Keratinocyte (primary cell): ENCODE results near the gene PLPP3. TPM values are rescaled to one million over a fixed set of nuclear protein-coding genes. Genes with fewer than 3 reads are reported as not detected.
A peak's percentile ranks its signal among the peaks of the same experiment; 100 is the strongest.

Experiments
- DNase-seq: peaks from one replicate; pipeline ENCODE4 v3.0.0-alpha.2; 2011; ENCODE audit warnings: low read depth, missing footprints, low spot score
- FAIRE-seq: peaks from 2 replicates; lab custom pipeline; 2011; peaks lifted over from hg19 to GRCh38; lab: Jason Lieb, UNC
- H2AFZ ChIP-seq: 2 replicates; pipeline ENCODE4 v1.6.0; 2012; ENCODE audit warnings: low read length, control low read depth, inconsistent platforms; ENCODE audit not compliant: control insufficient read depth
- H3K27ac ChIP-seq: 2 replicates; pipeline ENCODE4 v1.5.1; 2011; ENCODE audit warnings: low read length; ENCODE audit not compliant: control insufficient read depth, insufficient read depth
- H3K27me3 ChIP-seq: 3 replicates; pipeline ENCODE4 v1.6.0; 2011; ENCODE audit warnings: low read length; ENCODE audit not compliant: control insufficient read depth, insufficient read depth; ENCODE audit errors: extremely low read depth
- H3K36me3 ChIP-seq, 2 experiments: 2 replicates in 1 of 2; 3 replicates in 1 of 2; pipeline ENCODE4 v1.5.1; 2011; ENCODE audit warnings: low read length in 2 of 2, mild to moderate bottlenecking in 1 of 2; ENCODE audit not compliant: control insufficient read depth in 2 of 2, insufficient read depth in 2 of 2; ENCODE audit errors: extremely low read depth in 1 of 2
- H3K4me1 ChIP-seq: 3 replicates; pipeline ENCODE4 v1.5.1; 2011; ENCODE audit warnings: low read length; ENCODE audit not compliant: control insufficient read depth, insufficient read depth; ENCODE audit errors: extremely low read depth
- H3K4me2 ChIP-seq: 3 replicates; pipeline ENCODE4 v1.6.0; 2011; ENCODE audit warnings: low read depth, low read length; ENCODE audit not compliant: control insufficient read depth, insufficient read depth; ENCODE audit errors: extremely low read depth
- H3K4me3 ChIP-seq, 3 experiments: fragments of 200-600 bp in 1 of 3; sonication (generic) in 1 of 3; 2 replicates in 2 of 3; 3 replicates in 1 of 3; pipeline ENCODE4 v1.5.1; 2011 to 2016; ENCODE audit warnings: low read length in 3 of 3, mild to moderate bottlenecking in 3 of 3, control low read depth in 2 of 3, inconsistent platforms in 1 of 3, low read depth in 1 of 3, mixed read lengths in 1 of 3, mixed run types in 1 of 3, moderate library complexity in 1 of 3; ENCODE audit not compliant: control insufficient read depth in 2 of 3, insufficient read depth in 2 of 3; ENCODE audit errors: extremely low read depth in 1 of 3
- H3K79me2 ChIP-seq: 2 replicates; pipeline ENCODE4 v1.6.0; 2012; ENCODE audit warnings: low read length; ENCODE audit not compliant: control insufficient read depth, insufficient read depth
- H3K9ac ChIP-seq: 3 replicates; pipeline ENCODE4 v1.6.0; 2011; ENCODE audit warnings: low read length; ENCODE audit not compliant: control insufficient read depth, insufficient read depth; ENCODE audit errors: extremely low read depth
- H3K9me1 ChIP-seq: 3 replicates; pipeline ENCODE4 v1.6.0; 2011; ENCODE audit warnings: low read length; ENCODE audit not compliant: control insufficient read depth, insufficient read depth; ENCODE audit errors: extremely low read depth
- H3K9me3 ChIP-seq: 2 replicates; pipeline ENCODE4 v1.5.1; 2012; ENCODE audit warnings: low read depth, low read length; ENCODE audit not compliant: control insufficient read depth
- H4K20me1 ChIP-seq: 3 replicates; pipeline ENCODE4 v1.6.0; 2011; ENCODE audit warnings: low read length; ENCODE audit not compliant: control insufficient read depth, insufficient read depth; ENCODE audit errors: extremely low read depth
- EZH2 ChIP-seq: IDR thresholded peaks from one replicate; pipeline ENCODE4 v1.6.1; 2012; ENCODE audit warnings: inconsistent platforms, mild to moderate bottlenecking, low read length, moderate library complexity
- dilution Hi-C: fragments of 300-500 bp; cut with MboI; formaldehyde crosslinking; loops from one replicate; pipeline ENCODE4 v1.7.0; 2020; ENCODE audit warnings: low sequenced_read_pairs; ENCODE audit not compliant: extremely low pct_ligation_motif_present
- polyA plus RNA-seq, 5 experiments: library from polyadenylated mRNA; depleted of rRNA in 3 of 5; stranded (reverse) in 3 of 5; stranded (forward) in 1 of 5; unstranded in 1 of 5; fragments of >200 nt; gene quantifications; 1 replicate in 1 of 5; 2 replicates in 3 of 5; 3 replicates in 1 of 5; pipeline versions ENCODE4 v1.2.1 to v1.2.3, GENCODE V29; 2011 to 2012; ENCODE audit warnings: missing spikeins in 2 of 5, low read depth in 1 of 5, low replicate concordance in 1 of 5
- TF ChIP-seq, protein P1 (sequence below), 3 experiments: IDR thresholded peaks in 1 of 3; conservative IDR thresholded peaks in 1 of 3; optimal IDR thresholded peaks in 1 of 3; 2 replicates in 2 of 3; 3 replicates in 1 of 3; pipeline versions ENCODE3 to v1.5.1; 2011; ENCODE audit warnings: low read length in 3 of 3, mild to moderate bottlenecking in 3 of 3, moderate library complexity in 2 of 3, control low read depth in 1 of 3, inconsistent platforms in 1 of 3; ENCODE audit not compliant: insufficient read depth in 2 of 3; ENCODE audit errors: extremely low read depth in 1 of 3

PLPP3 gene
- polyA plus RNA-seq, 1 donor (not counting 4 experiments of a cell fraction or from before 2014, with no cell fraction given) = 4.0 TPM

DNA sequence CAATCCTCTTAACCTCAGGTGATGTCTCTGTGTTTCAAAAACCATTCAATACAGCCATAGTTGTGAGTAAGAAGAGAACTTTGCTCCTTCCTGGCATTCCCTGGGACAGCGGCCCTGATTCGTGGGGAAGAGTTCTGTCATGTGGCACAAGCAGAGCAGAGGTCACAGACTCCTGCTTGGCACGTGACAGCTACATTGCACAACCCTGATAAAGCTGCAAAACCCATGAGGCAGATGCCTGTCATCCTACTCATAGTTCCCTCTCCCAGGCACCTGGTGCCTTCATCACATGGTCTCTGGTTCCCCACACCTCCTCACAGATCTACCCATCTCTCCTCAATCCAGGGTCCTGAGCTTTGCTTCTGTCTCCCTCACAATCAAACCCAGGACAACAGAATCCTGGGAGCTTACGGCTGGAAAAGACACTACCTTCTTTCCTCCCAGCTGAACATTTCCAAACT, 70.8 kb downstream of the PLPP3 start:
- Histone ChIP-seq H3K36me3 (no peaks in the 10 kb centered on the region), H2AFZ (no peak overlapping the region), H3K4me2 (peak overlapping the region; percentile 13), H3K9me1 (no peaks in the 10 kb centered on the region), H4K20me1 (no peaks in the 10 kb centered on the region), H3K79me2 (no peaks in the 10 kb centered on the region), H3K9me3 (no peaks in the 10 kb centered on the region), H3K9ac (no peak overlapping the region), H3K27me3 (no peaks in the 10 kb centered on the region), H3K4me1 (peaks cover 33% of the 10 kb centered on the region), H3K27ac (no peak overlapping the region), H3K4me3 (no peak overlapping the region)
- dilution Hi-C loops = no loop called here
- DNase-seq (peak; percentile 28), FAIRE-seq (peak; percentile 81)
- TF ChIP-seq, protein P1, sequence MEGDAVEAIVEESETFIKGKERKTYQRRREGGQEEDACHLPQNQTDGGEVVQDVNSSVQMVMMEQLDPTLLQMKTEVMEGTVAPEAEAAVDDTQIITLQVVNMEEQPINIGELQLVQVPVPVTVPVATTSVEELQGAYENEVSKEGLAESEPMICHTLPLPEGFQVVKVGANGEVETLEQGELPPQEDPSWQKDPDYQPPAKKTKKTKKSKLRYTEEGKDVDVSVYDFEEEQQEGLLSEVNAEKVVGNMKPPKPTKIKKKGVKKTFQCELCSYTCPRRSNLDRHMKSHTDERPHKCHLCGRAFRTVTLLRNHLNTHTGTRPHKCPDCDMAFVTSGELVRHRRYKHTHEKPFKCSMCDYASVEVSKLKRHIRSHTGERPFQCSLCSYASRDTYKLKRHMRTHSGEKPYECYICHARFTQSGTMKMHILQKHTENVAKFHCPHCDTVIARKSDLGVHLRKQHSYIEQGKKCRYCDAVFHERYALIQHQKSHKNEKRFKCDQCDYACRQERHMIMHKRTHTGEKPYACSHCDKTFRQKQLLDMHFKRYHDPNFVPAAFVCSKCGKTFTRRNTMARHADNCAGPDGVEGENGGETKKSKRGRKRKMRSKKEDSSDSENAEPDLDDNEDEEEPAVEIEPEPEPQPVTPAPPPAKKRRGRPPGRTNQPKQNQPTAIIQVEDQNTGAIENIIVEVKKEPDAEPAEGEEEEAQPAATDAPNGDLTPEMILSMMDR (optimal IDR thresholded peaks at IDR 0.05 in 1 of 3, IDR thresholded peaks at IDR 0.05 in 1 of 3, conservative IDR thresholded peaks at IDR 0.05 in 1 of 3; ENCODE audit: extremely low read depth in 1 of 3, insufficient read depth in 2 of 3, low read length in 3 of 3) = no peak
- TF ChIP-seq EZH2 = no peak

DNA sequence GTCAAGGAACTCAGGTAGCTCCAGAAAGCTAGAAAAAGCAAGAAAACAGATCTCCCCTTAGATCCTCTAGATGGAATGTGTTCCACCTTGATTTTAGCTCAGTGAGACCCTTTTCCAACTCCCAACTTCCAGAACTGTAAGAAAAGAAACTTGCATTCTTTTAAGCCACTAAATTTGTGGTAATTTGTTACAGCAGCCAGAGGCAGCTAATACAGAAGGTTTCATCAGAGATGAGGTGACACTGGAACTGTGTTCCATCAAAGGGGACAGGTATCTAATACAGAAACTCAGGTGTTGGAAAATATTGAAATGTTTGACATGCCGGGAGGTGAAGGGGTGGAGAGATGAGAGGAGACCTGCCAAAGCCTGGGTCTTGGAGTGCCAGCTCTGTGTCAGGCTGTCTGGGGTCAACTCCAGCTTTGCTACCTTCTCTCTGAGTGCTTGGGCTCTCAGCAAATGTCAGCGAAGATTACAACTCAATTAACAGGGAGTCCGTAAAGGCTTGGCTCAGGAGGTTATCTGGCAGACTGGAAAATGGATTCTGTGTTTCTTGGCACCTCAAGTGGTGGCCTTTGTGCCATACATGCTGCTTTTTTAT, 71.3 kb downstream of the PLPP3 start:
- Histone ChIP-seq H3K79me2 (no peaks in the 10 kb centered on the region), H4K20me1 (no peaks in the 10 kb centered on the region), H3K4me3 (no peak overlapping the region), H3K4me2 (peak overlapping the region; percentile 13), H3K27ac (no peak overlapping the region), H3K27me3 (no peaks in the 10 kb centered on the region), H2AFZ (no peak overlapping the region), H3K4me1 (peaks cover 33% of the 10 kb centered on the region), H3K9me1 (no peaks in the 10 kb centered on the region), H3K9ac (no peak overlapping the region), H3K36me3 (no peaks in the 10 kb centered on the region), H3K9me3 (no peaks in the 10 kb centered on the region)
- FAIRE-seq = peak; percentile 20
- TF ChIP-seq, protein P1 (optimal IDR thresholded peaks at IDR 0.05 in 1 of 3, IDR thresholded peaks at IDR 0.05 in 1 of 3, conservative IDR thresholded peaks at IDR 0.05 in 1 of 3; ENCODE audit: extremely low read depth in 1 of 3, insufficient read depth in 2 of 3, low read length in 3 of 3) = no peak
- TF ChIP-seq EZH2 = no peak
- DNase-seq = no peak
- dilution Hi-C loops = no loop called here
